HG02884 (cell line): Measurements from ENCODE around the gene KCTD7.
A peak's percentile ranks its signal among the peaks of the same experiment; 100 is the strongest.
"Not testable (repeated sequence)": the region's sequence is repeated elsewhere in the genome, so short reads cannot be mapped to it uniquely, and the experiment has no call there.

Experiments used
- ATAC-seq: cut with Tn5 transposase; IDR thresholded peaks from one replicate; pipeline ENCODE4 v1.9.1; 2021; ENCODE audit warnings: mild to moderate bottlenecking, moderate library complexity; ENCODE audit not compliant: unreplicated experiment

Gene KCTD7

GRCh38 chr7:66628361-66629221 is at the start of gene KCTD7:
TSS of gene KCTD7 (plus strand) at chr7:66628881. CDS start at chr7:66629065, 184 bp downstream.
- ATAC-seq: peak; percentile 90

- ATAC-seq: not testable (repeated sequence)
These were observed 48.3 kb upstream of the KCTD7 start for GRCh38 chr7:66580380-66580779.

- ATAC-seq: not testable (repeated sequence)
These were observed 45.7 kb upstream of the KCTD7 start for GRCh38 chr7:66582816-66583489.

- ATAC-seq: no peak
These were observed 45.1 kb upstream of the KCTD7 start for GRCh38 chr7:66583490-66584110.

GRCh38 chr7:66586181-66586580 is 42.5 kb upstream of the KCTD7 start:
- ATAC-seq: no peak

GRCh38 chr7:66588226-66588625 is 40.5 kb upstream of the KCTD7 start:
- ATAC-seq: not testable (repeated sequence)

GRCh38 chr7:66588856-66589570 is 39.7 kb upstream of the KCTD7 start:
- not testable (repeated sequence) for ATAC-seq

GRCh38 chr7:66590302-66591057 is 38.2 kb upstream of the KCTD7 start:
- not testable (repeated sequence) for ATAC-seq

- ATAC-seq: not testable (repeated sequence)
These were observed 37.5 kb upstream of the KCTD7 start for GRCh38 chr7:66591058-66591798.

GRCh38 chr7:66591799-66592596 is 36.7 kb upstream of the KCTD7 start:
- ATAC-seq: peak; percentile 99

- ATAC-seq: peak; percentile 7
These were observed 36.0 kb upstream of the KCTD7 start for GRCh38 chr7:66592597-66593146.

- ATAC-seq: not testable (repeated sequence)
These were observed 34.6 kb upstream of the KCTD7 start for GRCh38 chr7:66594082-66594481.

GRCh38 chr7:66597461-66597860 is 31.2 kb upstream of the KCTD7 start:
- ATAC-seq: no peak

GRCh38 chr7:66602159-66602558 is 26.5 kb upstream of the KCTD7 start:
- no peak for ATAC-seq

- ATAC-seq: no peak
These were observed 24.5 kb upstream of the KCTD7 start for GRCh38 chr7:66604198-66604597.

- ATAC-seq: not testable (repeated sequence)
These were observed 22.0 kb upstream of the KCTD7 start for GRCh38 chr7:66606540-66607291.

GRCh38 chr7:66609176-66609575 is 19.5 kb upstream of the KCTD7 start:
- ATAC-seq: no peak

- not testable (repeated sequence) for ATAC-seq
These were observed 14.1 kb upstream of the KCTD7 start for GRCh38 chr7:66614596-66614995.
